ENCODE results near the gene ADAM33.

Gene ADAM33

GRCh38 chr20:3663031-3663701 lies 18.6 kb downstream of the ADAM33 start, which contains the start of gene GFRA4:
Gene GFRA4, minus strand, starts transcription at chr20:3663399. Its CDS starts 0 bp downstream, at chr20:3663399.
- DNase-seq: no peak

- DNase-seq: no peak
These were observed 19.8 kb downstream of the ADAM33 start for GRCh38 chr20:3661814-3662665.

GRCh38 chr20:3661060-3661813 lies 20.6 kb downstream of the ADAM33 start:
- no peak for DNase-seq

- no peak for DNase-seq
These were observed 21.3 kb downstream of the ADAM33 start for GRCh38 chr20:3660262-3661059.

- DNase-seq: no peak
These were observed 22.1 kb downstream of the ADAM33 start for GRCh38 chr20:3659492-3660261.

- no peak for DNase-seq
These were observed 22.9 kb downstream of the ADAM33 start for GRCh38 chr20:3658716-3659491.

GRCh38 chr20:3658019-3658715 lies 23.6 kb downstream of the ADAM33 start:
- no peak for DNase-seq

GRCh38 chr20:3655131-3655405 lies 26.7 kb downstream of the ADAM33 start:
- DNase-seq: no peak

GRCh38 chr20:3654326-3655130 lies 27.3 kb downstream of the ADAM33 start:
- peak; percentile 60 for DNase-seq

GRCh38 chr20:3653921-3654320 lies 27.9 kb downstream of the ADAM33 start:
- DNase-seq: no peak

- no peak for DNase-seq
These were observed 28.9 kb downstream of the ADAM33 start for GRCh38 chr20:3652676-3653596.

- DNase-seq: no peak
These were observed 29.6 kb downstream of the ADAM33 start for GRCh38 chr20:3652221-3652620.

GRCh38 chr20:3651204-3651962 lies 30.4 kb downstream of the ADAM33 start:
- no peak for DNase-seq

- no peak for DNase-seq
These were observed 32.9 kb downstream of the ADAM33 start for GRCh38 chr20:3648951-3649350.

- no peak for DNase-seq
These were observed 34.3 kb downstream of the ADAM33 start for GRCh38 chr20:3647473-3647872.

GRCh38 chr20:3646651-3647050 lies 35.2 kb downstream of the ADAM33 start:
- no peak for DNase-seq

GRCh38 chr20:3646067-3646440 lies 35.8 kb downstream of the ADAM33 start:
- no peak for DNase-seq

All from kidney glomerular epithelial cell (primary cell).